Ishikawa (cell line): ENCODE data around the gene SPG21.

ENCODE experiments used
- CREB1 ChIP-seq: IDR thresholded peaks from 2 replicates; pipeline ENCODE4 v1.6.1; 2012; ENCODE audit warnings: low read depth
- FOXM1 ChIP-seq: IDR thresholded peaks from 2 replicates; pipeline ENCODE4 v1.6.1; 2012; ENCODE audit warnings: low read depth, borderline replicate concordance
- RAD21 ChIP-seq: IDR thresholded peaks from 2 replicates; pipeline ENCODE4 v1.6.1; 2012; ENCODE audit warnings: low read depth
- TF ChIP-seq, protein P1 (sequence below): IDR thresholded peaks from 2 replicates; pipeline ENCODE4 v1.6.1; 2012; ENCODE audit warnings: low read depth, mild to moderate bottlenecking

DNA sequence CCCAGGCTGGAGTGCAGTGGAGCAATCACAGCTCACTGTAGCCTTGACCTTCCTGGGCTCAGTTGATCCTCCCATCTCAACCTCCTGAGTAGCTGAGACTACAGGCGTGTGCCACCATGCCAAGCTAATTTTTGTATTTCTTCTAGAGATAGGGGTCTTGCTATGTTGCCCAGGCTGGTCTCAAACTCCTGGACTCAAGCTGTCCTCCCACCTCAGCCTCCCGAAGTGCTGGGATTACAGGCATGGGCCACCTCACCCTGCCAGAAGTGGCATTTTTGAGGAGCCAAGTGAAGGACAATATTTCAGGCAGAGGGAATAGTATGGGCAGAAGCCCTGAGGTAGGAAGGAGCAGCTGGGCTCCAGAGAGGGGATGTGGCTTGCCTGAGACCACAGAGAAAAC is 73.3 kb downstream of the SPG21 start:
- TF ChIP-seq CREB1 (no peak), RAD21 (no peak), FOXM1 (no peak)
- TF ChIP-seq, protein P1, sequence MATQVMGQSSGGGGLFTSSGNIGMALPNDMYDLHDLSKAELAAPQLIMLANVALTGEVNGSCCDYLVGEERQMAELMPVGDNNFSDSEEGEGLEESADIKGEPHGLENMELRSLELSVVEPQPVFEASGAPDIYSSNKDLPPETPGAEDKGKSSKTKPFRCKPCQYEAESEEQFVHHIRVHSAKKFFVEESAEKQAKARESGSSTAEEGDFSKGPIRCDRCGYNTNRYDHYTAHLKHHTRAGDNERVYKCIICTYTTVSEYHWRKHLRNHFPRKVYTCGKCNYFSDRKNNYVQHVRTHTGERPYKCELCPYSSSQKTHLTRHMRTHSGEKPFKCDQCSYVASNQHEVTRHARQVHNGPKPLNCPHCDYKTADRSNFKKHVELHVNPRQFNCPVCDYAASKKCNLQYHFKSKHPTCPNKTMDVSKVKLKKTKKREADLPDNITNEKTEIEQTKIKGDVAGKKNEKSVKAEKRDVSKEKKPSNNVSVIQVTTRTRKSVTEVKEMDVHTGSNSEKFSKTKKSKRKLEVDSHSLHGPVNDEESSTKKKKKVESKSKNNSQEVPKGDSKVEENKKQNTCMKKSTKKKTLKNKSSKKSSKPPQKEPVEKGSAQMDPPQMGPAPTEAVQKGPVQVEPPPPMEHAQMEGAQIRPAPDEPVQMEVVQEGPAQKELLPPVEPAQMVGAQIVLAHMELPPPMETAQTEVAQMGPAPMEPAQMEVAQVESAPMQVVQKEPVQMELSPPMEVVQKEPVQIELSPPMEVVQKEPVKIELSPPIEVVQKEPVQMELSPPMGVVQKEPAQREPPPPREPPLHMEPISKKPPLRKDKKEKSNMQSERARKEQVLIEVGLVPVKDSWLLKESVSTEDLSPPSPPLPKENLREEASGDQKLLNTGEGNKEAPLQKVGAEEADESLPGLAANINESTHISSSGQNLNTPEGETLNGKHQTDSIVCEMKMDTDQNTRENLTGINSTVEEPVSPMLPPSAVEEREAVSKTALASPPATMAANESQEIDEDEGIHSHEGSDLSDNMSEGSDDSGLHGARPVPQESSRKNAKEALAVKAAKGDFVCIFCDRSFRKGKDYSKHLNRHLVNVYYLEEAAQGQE = no peak
